ENCODE results near the gene NCOA7.
"Not testable (repeated sequence)": the region's sequence is repeated elsewhere in the genome, so short reads cannot be mapped to it uniquely, and the experiment has no call there.

The NCOA7 gene

GRCh38 chr6:125949069-125949468 lies 158.3 kb downstream of the NCOA7 start:
- FAIRE-seq (no peak), DNase-seq (ENCODE audit: insufficient read length, low spot score) (no peak)
- no peak for TF ChIP-seq CTCF (IDR thresholded peaks at IDR 0.05; ENCODE audit: insufficient read depth, missing control alignments)

- DNase-seq (ENCODE audit: insufficient read length, low spot score) (no peak), FAIRE-seq (no peak)
- no peak for TF ChIP-seq CTCF (IDR thresholded peaks at IDR 0.05; ENCODE audit: insufficient read depth, missing control alignments)
These were observed 159.5 kb downstream of the NCOA7 start for GRCh38 chr6:125950293-125950692.

- not testable (repeated sequence) for FAIRE-seq; DNase-seq (ENCODE audit: insufficient read length, low spot score)
These were observed 160.0 kb downstream of the NCOA7 start for GRCh38 chr6:125950716-125951115.

- FAIRE-seq (no peak), DNase-seq (ENCODE audit: insufficient read length, low spot score) (no peak)
- no peak for TF ChIP-seq CTCF (IDR thresholded peaks at IDR 0.05; ENCODE audit: insufficient read depth, missing control alignments)
These were observed 160.6 kb downstream of the NCOA7 start for GRCh38 chr6:125951323-125951722.

- FAIRE-seq = no peak
- no peak for DNase-seq (ENCODE audit: insufficient read length, low spot score)
- TF ChIP-seq CTCF (IDR thresholded peaks at IDR 0.05; ENCODE audit: insufficient read depth, missing control alignments) = peak; percentile 7
These were observed 162.2 kb downstream of the NCOA7 start for GRCh38 chr6:125952764-125953501.

GRCh38 chr6:125953502-125953875 lies 162.7 kb downstream of the NCOA7 start:
- no peak for DNase-seq (ENCODE audit: insufficient read length, low spot score)
- peak; percentile 8 for TF ChIP-seq CTCF (IDR thresholded peaks at IDR 0.05; ENCODE audit: insufficient read depth, missing control alignments)
- FAIRE-seq = no peak

- TF ChIP-seq CTCF (IDR thresholded peaks at IDR 0.05; ENCODE audit: insufficient read depth, missing control alignments) = no peak
- no peak for FAIRE-seq
- no peak for DNase-seq (ENCODE audit: insufficient read length, low spot score)
These were observed 164.1 kb downstream of the NCOA7 start for GRCh38 chr6:125954735-125955339.
